GM10248 (cell line): ENCODE results near the gene DBH.

Experiments
- CTCF ChIA-PET: fragments of 300-600 bp; sonication (Branson Sonifier 250); formaldehyde crosslinking; extraction: SDS; loops from one replicate; lab custom pipeline; 2021; ENCODE audit warnings: antibody characterized with exemption; lab: Yijun Ruan, JAX
- POLR2A ChIA-PET: fragments of 350-650 bp; sonication (Branson Sonifier 250); formaldehyde crosslinking; extraction: SDS; loops from one replicate; lab custom pipeline; 2020; ENCODE audit warnings: antibody characterized with exemption; lab: Yijun Ruan, JAX
- DNase-seq: peaks from one replicate; pipeline ENCODE4 v3.0.0; 2012; ENCODE audit errors: extremely low spot score
- TF ChIP-seq, protein P1 (sequence below): IDR thresholded peaks from 2 replicates; pipeline ENCODE4 v1.5.1; 2012; ENCODE audit warnings: mild to moderate bottlenecking, low read depth; ENCODE audit errors: extremely low read depth, missing control alignments, control extremely low read depth

The DBH gene

DNA sequence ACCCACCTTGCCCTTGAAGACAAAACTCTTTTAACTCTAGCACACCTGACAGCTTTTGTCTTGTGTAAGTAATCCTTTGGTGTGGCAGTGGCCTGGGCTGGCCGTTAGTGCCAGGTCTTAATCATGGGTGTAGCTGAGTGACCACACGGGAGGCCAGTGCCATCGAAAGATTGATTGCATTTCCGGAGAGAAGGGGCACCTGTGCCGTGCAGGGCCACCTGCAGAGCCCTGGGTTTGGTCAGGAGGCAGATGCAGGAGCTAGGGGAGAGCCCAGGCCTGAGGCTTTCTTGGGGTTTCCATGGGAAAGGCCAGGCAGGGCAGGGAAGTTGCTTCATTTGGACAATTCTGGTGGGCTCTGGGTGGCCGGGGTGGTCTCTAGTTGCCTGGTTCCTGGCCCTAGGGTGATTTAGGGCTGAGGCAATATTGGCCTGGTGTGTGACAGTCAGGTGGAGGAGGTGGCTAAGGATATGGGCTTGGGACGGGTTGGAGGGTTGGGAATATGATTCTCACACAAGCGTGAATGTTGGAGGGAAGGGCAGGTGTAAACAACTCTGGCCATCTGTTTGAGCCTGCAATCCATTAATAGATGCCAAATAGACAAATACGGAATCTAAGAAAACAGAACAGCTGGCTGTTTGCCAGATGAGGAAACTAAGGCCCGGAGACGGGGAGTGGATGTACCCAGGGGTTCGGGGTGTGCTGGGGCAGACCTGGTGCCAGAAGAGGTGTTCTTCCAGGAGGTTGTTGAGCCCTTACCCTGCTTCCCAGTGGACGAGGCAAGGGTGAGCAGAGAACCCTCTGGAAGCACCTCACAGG, 4.6 kb downstream of the DBH start:
- CTCF ChIA-PET: no interaction called here
- POLR2A ChIA-PET: no interaction called here
- no peak for DNase-seq
- TF ChIP-seq, protein P1, sequence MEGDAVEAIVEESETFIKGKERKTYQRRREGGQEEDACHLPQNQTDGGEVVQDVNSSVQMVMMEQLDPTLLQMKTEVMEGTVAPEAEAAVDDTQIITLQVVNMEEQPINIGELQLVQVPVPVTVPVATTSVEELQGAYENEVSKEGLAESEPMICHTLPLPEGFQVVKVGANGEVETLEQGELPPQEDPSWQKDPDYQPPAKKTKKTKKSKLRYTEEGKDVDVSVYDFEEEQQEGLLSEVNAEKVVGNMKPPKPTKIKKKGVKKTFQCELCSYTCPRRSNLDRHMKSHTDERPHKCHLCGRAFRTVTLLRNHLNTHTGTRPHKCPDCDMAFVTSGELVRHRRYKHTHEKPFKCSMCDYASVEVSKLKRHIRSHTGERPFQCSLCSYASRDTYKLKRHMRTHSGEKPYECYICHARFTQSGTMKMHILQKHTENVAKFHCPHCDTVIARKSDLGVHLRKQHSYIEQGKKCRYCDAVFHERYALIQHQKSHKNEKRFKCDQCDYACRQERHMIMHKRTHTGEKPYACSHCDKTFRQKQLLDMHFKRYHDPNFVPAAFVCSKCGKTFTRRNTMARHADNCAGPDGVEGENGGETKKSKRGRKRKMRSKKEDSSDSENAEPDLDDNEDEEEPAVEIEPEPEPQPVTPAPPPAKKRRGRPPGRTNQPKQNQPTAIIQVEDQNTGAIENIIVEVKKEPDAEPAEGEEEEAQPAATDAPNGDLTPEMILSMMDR: no peak

- CTCF ChIA-PET: no interaction called here
- POLR2A ChIA-PET: no interaction called here
- DNase-seq: no peak
Observed at GRCh38 chr9:133641396-133641655, 5.2 kb downstream of the DBH start.

DNA sequence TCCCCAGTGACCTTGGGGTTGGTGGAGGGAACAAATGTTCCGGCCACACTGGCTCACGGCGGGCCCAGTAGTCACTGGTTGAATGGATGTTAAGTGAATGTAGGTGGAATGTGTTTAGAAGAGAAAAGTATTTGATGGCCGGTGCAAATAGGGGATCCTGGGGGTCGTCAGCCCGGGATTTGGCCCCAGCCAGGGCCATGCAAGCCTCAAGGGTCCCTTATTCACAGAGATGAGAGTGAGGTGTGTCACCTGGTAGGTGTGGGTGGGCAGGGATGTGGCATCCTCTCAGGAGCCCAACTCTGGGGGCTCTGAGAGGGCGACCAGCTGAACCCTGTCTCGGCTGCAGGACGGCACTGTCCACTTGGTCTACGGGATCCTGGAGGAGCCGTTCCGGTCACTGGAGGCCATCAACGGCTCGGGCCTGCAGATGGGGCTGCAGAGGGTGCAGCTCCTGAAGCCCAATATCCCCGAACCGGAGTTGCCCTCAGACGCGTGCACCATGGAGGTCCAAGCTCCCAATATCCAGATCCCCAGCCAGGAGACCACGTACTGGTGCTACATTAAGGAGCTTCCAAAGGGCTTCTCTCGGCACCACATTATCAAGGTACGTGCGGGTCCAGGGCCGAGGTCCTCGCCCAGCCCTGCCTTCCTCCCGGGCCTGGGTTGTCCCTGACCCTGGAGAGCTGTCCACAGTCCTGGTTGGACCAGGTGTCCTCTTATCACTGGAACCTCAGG, 5.9 kb downstream of the DBH start:
- CTCF ChIA-PET: no interaction called here
- DNase-seq: no peak
- POLR2A ChIA-PET: no interaction called here
- TF ChIP-seq, protein P1: no peak

More at GRCh38 chr9:133641396-133641655, 5.2 kb downstream of the DBH start:
- TF ChIP-seq, protein P1: no peak

- TF ChIP-seq, protein P1: no peak
- POLR2A ChIA-PET: no interaction called here
Observed at GRCh38 chr9:133642708-133643361, 6.7 kb downstream of the DBH start.

DNA sequence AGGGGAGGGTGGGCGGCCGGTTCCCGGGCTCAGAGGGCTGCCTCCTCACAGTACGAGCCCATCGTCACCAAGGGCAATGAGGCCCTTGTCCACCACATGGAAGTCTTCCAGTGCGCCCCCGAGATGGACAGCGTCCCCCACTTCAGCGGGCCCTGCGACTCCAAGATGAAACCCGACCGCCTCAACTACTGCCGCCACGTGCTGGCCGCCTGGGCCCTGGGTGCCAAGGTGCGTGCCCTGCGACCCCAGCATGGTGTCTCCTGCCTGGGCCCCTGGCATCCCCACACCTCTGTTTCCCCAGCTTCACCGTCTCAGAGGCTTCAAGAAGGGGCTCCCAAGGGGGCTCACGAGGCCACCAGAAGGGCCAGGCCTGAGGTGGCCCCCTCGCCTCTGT, 7.2 kb downstream of the DBH start:
- CTCF ChIA-PET: no interaction called here
- TF ChIP-seq, protein P1: no peak
- POLR2A ChIA-PET: no interaction called here
- DNase-seq: no peak

More at GRCh38 chr9:133642708-133643361, 6.7 kb downstream of the DBH start:
- CTCF ChIA-PET: no interaction called here
- DNase-seq: no peak

GRCh38 chr9:133643978-133644760, 8.0 kb downstream of the DBH start:
- DNase-seq: no peak
- CTCF ChIA-PET: interaction anchor here (0.6 kb wide), 1 partner anchor 1162 kb away, joined by 3 read pairs; no protein-coding TSS in a partner anchor
- POLR2A ChIA-PET: no interaction called here
- TF ChIP-seq, protein P1: no peak
